Effector memory CD8-positive, alpha-beta T cell (primary cell): Measurements from ENCODE around the gene WHRN.

ENCODE experiments used
- ATAC-seq: fragments of 150-1000 bp; cut with Tn5 transposase; replicated peaks from 2 replicates; pipeline ENCODE4 v1.10.0; 2021; ENCODE audit warnings: mild to moderate bottlenecking, moderate library complexity
- DNase-seq, 3 experiments: peaks; one replicate each; pipeline ENCODE4 v3.0.0; 2021
- H3K27ac Mint-ChIP-seq, 2 donors: one replicate each; pipeline ENCODE4 v1.8.0; 2022; ENCODE audit warnings: mild to moderate bottlenecking in 2 of 2, mixed read lengths in 2 of 2, moderate library complexity in 2 of 2
- H3K27me3 Mint-ChIP-seq, 2 donors: one replicate each; pipeline ENCODE4 v1.8.0; 2022; ENCODE audit warnings: mixed read lengths in 2 of 2
- H3K36me3 Mint-ChIP-seq: one replicate; pipeline ENCODE4 v1.8.0; 2022; ENCODE audit warnings: mild to moderate bottlenecking, moderate library complexity, mixed read lengths; ENCODE audit not compliant: insufficient read depth
- H3K4me1 Mint-ChIP-seq, 2 donors: one replicate each; pipeline ENCODE4 v1.8.0; 2022; ENCODE audit warnings: low read depth in 2 of 2, mixed read lengths in 2 of 2
- H3K4me3 Mint-ChIP-seq, 2 donors: one replicate each; pipeline ENCODE4 v1.8.0; 2022; ENCODE audit warnings: mild to moderate bottlenecking in 2 of 2, mixed read lengths in 2 of 2, moderate library complexity in 2 of 2
- H3K9me3 Mint-ChIP-seq, 2 donors: one replicate each; pipeline ENCODE4 v1.8.0; 2022; ENCODE audit warnings: mixed read lengths in 2 of 2

WHRN gene

DNA sequence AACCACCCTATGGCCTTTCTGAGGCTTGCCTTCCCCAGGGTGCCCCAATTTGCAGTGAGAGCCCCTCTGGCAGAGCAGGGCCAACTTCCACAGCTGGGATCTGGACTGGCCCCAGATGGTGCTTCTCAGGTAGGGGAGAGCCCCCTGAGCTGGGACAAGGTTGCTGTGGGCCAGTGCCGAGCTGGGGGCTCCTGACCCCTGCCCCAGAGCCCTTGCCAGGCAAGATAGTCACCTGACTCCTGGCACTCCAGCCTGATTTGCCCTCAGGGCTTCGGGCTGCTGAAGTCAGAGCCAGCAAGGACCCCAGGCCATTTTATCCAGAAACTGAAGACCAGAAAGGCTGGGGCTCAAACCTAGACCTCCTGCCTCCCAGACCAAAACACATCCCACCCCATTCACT lies 84.1 kb downstream of the WHRN start:
- no peak overlapping the region for H3K4me3 Mint-ChIP-seq
- no peaks in the 10 kb centered on the region for H3K27me3 Mint-ChIP-seq
- H3K4me1 Mint-ChIP-seq = peaks cover 5 to 17% of the 10 kb centered on the region in 2 donors
- H3K27ac Mint-ChIP-seq = peak overlapping the region in 1 of 2 donors; percentile 44
- no peak for ATAC-seq
- DNase-seq = no peak
- H3K36me3 Mint-ChIP-seq = peaks cover 12% of the 10 kb centered on the region
- no peaks in the 10 kb centered on the region for H3K9me3 Mint-ChIP-seq

DNA sequence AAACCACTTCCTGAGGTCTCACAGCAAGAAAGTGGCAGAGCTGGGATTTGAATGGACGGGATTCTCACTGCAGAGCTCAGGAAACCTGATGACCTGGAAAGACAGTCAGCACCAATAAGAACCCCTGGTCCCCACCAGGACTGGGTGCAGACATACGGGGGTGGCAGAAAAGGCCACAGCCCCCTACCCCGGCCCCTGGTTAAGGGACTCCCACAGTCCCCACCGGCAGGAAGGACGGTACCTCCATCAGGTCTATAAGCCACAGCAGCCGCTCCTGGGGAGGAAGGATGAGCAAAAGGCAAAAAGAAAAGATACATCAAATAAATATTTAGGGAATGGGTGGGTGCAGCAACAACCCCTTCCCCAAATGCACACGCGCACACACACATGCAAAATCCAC lies 85.5 kb downstream of the WHRN start:
- H3K27ac Mint-ChIP-seq = peak overlapping the region in 1 of 2 donors; percentile 85
- peaks cover 5 to 17% of the 10 kb centered on the region in 2 donors for H3K4me1 Mint-ChIP-seq
- H3K36me3 Mint-ChIP-seq = peaks cover 15% of the 10 kb centered on the region
- DNase-seq (no peak), ATAC-seq (no peak)
- no peaks in the 10 kb centered on the region for H3K9me3 Mint-ChIP-seq
- H3K27me3 Mint-ChIP-seq = no peaks in the 10 kb centered on the region
- H3K4me3 Mint-ChIP-seq = no peak overlapping the region

DNA sequence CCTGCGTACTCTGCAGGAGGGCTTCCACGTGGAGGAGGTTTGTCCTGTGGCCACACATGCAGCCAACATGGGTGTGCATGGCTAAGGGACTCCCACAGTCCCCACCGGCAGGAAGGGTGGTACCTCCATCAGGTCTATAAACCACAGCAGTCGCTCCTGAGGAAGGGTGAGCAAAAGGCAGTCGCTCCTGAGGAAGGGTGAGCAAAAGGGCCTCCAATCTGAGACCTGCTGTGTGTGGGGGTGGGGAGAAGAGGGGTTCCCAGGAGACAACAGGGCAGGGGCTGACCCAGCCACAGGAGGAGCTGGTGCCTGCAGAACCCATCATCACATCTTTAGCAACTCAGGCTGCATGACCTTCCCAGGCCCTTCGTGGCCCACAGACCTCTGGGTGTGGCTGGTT lies 87.2 kb downstream of the WHRN start:
- ATAC-seq (no peak), DNase-seq (no peak)
- Mint-ChIP-seq H3K27ac (peak overlapping the region in 1 of 2 donors; percentile 85), H3K4me3 (peak overlapping the region in 1 of 2 donors; percentile 39), H3K36me3 (peaks cover 6% of the 10 kb centered on the region), H3K27me3 (no peaks in the 10 kb centered on the region), H3K9me3 (no peaks in the 10 kb centered on the region), H3K4me1 (peaks cover 5 to 17% of the 10 kb centered on the region in 2 donors)

DNA sequence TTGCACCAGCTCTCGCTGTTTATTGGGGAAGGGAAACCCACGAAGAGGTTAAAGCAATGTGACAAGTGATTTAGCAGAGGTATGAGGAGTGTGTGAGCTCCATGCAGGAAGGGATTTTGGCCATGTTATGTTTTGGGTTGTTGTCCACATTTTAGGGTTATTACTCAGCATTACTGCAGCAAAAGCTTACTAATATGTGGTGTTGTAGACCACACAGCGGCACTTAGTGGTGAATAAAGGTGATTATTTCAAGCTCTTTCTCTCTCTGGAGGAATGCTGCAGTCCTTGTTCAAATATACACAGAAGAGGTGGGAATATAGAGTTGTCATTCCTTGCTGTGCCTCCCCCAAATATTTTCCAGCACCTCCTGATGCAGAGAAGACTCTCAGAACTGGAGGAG lies 87.8 kb downstream of the WHRN start:
- Mint-ChIP-seq H3K27ac (peak overlapping the region in 1 of 2 donors; percentile 85), H3K4me3 (no peak overlapping the region), H3K36me3 (peaks cover 6% of the 10 kb centered on the region), H3K4me1 (peaks cover 5 to 17% of the 10 kb centered on the region in 2 donors), H3K27me3 (no peaks in the 10 kb centered on the region), H3K9me3 (no peaks in the 10 kb centered on the region)
- DNase-seq (no peak), ATAC-seq (no peak)

DNA sequence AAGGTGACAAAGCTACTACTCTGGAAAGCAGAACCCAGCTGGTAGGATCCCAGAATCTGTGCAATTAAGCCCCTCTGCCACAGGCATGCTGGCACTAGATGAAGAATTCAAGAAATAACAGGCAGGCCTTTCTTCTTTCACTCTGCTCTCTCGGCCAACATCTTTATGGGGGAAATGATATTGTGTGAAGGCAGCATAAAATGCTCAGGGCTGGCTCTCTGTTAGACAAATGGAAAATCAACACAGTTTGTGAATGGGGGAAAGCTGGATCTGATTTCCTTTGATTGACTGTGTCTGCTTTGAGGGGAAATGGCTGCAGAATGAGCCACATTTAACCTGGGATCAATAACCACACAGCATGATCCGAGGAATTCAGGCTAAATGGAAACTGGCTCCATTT lies 88.4 kb downstream of the WHRN start:
- Mint-ChIP-seq H3K36me3 (peaks cover 3% of the 10 kb centered on the region), H3K4me1 (peaks cover 5 to 17% of the 10 kb centered on the region in 2 donors), H3K9me3 (no peaks in the 10 kb centered on the region), H3K27me3 (no peaks in the 10 kb centered on the region), H3K4me3 (no peak overlapping the region), H3K27ac (peak overlapping the region in 1 of 2 donors; percentile 9)
- ATAC-seq (no peak), DNase-seq (no peak)

DNA sequence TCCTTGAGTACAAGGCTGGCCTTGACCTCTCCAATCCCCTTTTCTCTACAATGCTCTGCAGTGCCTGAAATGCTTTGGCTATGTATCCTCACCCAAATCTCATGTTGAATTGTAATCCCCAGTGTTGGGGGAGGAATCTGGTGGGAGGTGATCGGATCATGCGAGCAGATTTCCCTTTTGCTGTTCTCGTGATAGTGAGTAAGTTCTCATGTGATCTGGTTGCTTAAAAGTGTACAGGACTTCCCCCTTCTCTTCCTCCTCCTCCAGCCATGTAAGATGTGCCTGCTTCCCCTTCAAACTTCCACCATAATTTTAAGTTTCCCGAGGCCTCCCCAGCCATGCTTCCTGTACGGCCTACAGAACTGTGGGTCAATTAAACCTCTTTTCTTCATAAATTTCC lies 89.0 kb downstream of the WHRN start:
- H3K9me3 Mint-ChIP-seq = no peaks in the 10 kb centered on the region
- no peaks in the 10 kb centered on the region for H3K27me3 Mint-ChIP-seq
- H3K4me3 Mint-ChIP-seq = no peak overlapping the region
- peaks cover 3% of the 10 kb centered on the region for H3K36me3 Mint-ChIP-seq
- peaks cover 5 to 17% of the 10 kb centered on the region in 2 donors for H3K4me1 Mint-ChIP-seq
- ATAC-seq (no peak), DNase-seq (no peak)
- H3K27ac Mint-ChIP-seq = peak overlapping the region; percentile 8 to 9

DNA sequence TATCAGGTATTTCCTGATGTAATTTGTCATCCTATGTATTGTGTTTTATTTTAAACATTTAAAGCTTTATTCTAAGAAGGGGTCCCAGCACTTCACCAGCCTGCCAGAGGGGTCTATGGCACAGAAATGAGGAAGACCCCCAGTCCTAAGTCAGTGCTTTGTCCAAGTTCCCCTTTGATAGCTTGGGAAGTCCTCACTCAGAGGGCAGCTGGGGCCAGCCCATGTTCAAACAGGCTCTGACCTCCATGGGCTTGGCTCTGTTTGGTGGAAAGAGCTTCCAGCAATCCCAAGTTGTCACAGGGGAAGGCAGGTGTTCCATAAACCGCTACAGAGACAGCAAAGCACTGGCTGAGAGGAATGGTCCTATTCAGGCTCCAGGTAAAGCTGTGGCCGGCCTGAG lies 90.9 kb downstream of the WHRN start:
- no peaks in the 10 kb centered on the region for H3K9me3 Mint-ChIP-seq
- peaks cover 5 to 23% of the 10 kb centered on the region in 2 donors for H3K4me1 Mint-ChIP-seq
- no peak for ATAC-seq
- no peak for DNase-seq
- no peak overlapping the region for H3K4me3 Mint-ChIP-seq
- H3K27me3 Mint-ChIP-seq = no peaks in the 10 kb centered on the region
- H3K27ac Mint-ChIP-seq = peak overlapping the region in 1 of 2 donors; percentile 15
- peaks cover 3% of the 10 kb centered on the region for H3K36me3 Mint-ChIP-seq

DNA sequence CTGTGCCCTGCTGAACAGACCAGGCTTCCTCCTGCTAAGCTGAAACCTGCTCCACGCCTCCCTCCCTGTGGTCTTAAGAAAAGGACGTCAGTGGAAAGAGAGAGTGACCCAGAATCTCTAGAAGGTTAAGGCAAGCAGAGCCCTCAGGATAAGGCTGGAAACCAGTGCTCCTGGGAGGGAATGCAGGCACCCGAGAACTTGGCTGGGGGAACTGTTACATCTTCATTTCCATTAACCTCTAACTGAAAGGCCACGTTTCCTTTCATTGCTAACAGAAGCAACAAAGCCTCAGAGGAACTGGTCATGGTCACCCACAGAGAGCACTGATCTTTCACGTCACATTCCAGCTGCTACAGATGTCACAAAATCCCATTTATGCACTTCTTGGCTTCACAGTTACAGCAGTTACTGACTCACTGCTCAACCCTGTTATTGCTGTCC lies 91.4 kb downstream of the WHRN start:
- H3K27me3 Mint-ChIP-seq = no peaks in the 10 kb centered on the region
- DNase-seq = no peak
- no peak overlapping the region for H3K4me3 Mint-ChIP-seq
- H3K9me3 Mint-ChIP-seq = no peaks in the 10 kb centered on the region
- peak overlapping the region in 1 of 2 donors; percentile 15 for H3K27ac Mint-ChIP-seq
- H3K36me3 Mint-ChIP-seq = peaks cover 3% of the 10 kb centered on the region
- peaks cover 5 to 24% of the 10 kb centered on the region in 2 donors for H3K4me1 Mint-ChIP-seq
- no peak for ATAC-seq

DNA sequence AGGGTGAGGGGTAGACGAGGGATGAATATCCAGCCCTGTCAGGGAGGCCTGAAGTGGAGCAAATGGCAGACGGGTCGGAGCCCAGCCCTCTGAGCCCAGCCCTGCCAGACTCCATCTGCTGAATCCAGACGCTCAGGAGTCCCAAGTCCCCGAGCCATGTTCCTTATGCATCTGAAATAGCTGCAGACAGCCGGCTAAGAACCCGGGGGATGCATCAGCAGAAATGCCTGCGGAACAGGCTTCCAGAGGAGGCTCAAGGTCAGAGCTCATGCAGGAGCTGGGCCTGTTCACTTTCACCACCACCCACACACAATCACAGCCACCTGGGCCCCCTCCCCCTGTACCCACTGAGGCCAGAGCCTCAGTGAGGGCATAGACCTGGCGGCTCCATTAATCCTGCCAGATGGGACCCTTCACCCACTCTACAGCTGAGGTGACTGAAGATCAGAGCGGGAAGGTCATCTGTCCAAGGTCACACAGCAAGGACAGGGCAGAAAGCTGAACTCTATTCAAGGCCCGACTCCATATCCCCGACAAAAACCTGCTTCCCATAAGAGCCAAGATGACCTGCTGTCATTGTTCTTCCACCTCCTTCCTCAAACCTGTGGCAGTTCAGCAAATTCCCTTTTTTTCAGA lies 93.1 kb downstream of the WHRN start:
- Mint-ChIP-seq H3K4me1 (peaks cover 0 to 10% of the 10 kb centered on the region in 2 donors), H3K27me3 (no peaks in the 10 kb centered on the region), H3K36me3 (peaks cover 3% of the 10 kb centered on the region), H3K9me3 (no peaks in the 10 kb centered on the region), H3K4me3 (no peak overlapping the region), H3K27ac (peak overlapping the region in 1 of 2 donors; percentile 15)
- no peak for ATAC-seq
- no peak for DNase-seq

DNA sequence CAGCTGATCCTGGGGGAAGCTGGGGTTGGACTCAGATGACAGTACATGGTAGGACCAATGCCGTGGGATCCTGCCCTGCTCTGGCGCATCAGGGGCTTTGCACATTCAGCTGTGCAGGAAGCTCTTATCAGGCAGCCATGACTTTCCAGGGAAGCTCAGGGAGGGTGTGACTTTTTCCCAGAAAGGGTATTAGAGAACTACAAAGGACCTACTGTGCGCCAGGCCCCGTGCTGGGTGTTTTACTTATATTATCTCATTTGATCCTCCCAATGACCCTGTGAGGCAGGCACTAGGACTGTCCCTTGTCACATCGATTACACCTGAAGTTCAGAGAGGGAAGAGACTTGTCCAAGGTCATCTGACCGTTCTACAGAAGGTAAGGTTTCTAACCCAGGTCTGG lies 93.8 kb downstream of the WHRN start:
- H3K9me3 Mint-ChIP-seq = no peaks in the 10 kb centered on the region
- DNase-seq (no peak), ATAC-seq (no peak)
- H3K27me3 Mint-ChIP-seq = no peaks in the 10 kb centered on the region
- no peak overlapping the region for H3K4me3 Mint-ChIP-seq
- H3K27ac Mint-ChIP-seq = peak overlapping the region in 1 of 2 donors; percentile 42
- H3K4me1 Mint-ChIP-seq = peaks cover 0 to 10% of the 10 kb centered on the region in 2 donors
- H3K36me3 Mint-ChIP-seq = peaks cover 3% of the 10 kb centered on the region

DNA sequence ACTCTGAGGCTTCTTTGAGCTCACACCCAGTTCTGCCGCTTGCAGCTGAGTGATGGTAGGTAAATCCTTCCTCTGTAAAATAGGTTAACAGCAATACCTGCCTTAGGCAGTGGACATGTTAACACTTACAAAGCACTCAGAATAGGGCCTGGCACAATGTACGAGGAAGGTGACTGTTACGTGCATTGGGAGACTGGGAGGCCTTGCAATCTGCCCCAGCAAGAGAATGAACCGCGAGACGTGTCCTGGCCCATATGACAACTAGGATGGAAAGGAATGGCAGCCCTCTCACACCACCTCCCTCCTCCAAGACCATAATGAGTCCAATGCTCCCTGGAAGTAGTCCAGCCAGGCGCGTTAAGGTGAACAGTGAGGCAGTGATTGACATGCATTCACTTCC lies 94.4 kb downstream of the WHRN start:
- H3K4me1 Mint-ChIP-seq = peaks cover 0 to 10% of the 10 kb centered on the region in 2 donors
- peak overlapping the region in 1 of 2 donors; percentile 42 for H3K27ac Mint-ChIP-seq
- DNase-seq (no peak), ATAC-seq (no peak)
- H3K27me3 Mint-ChIP-seq = no peaks in the 10 kb centered on the region
- H3K9me3 Mint-ChIP-seq = no peaks in the 10 kb centered on the region
- peaks cover 3% of the 10 kb centered on the region for H3K36me3 Mint-ChIP-seq
- H3K4me3 Mint-ChIP-seq = no peak overlapping the region

DNA sequence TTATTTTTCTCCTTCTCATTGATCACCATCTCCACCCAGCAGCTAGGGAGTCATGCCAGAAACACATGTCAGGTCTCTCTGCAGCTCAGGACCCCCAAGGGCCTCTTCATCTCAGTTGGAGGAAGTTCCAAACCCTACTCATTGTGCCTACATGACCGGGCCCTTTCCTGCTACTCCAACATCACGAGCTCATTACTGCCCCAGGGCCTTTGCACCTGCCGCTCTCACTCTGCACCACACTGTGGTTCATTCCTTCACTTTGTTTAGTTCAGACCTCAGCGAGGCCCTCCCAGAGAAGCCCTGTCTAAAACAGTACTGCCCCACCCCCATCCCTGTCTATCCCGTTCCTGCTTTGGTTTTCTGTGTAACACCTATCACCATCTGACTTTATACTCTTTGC lies 95.4 kb downstream of the WHRN start:
- Mint-ChIP-seq H3K27me3 (no peaks in the 10 kb centered on the region), H3K9me3 (no peaks in the 10 kb centered on the region), H3K36me3 (no peaks in the 10 kb centered on the region), H3K4me3 (no peak overlapping the region), H3K27ac (peak overlapping the region in 1 of 2 donors; percentile 42), H3K4me1 (peaks cover 0 to 15% of the 10 kb centered on the region in 2 donors)
- ATAC-seq = no peak
- no peak for DNase-seq

DNA sequence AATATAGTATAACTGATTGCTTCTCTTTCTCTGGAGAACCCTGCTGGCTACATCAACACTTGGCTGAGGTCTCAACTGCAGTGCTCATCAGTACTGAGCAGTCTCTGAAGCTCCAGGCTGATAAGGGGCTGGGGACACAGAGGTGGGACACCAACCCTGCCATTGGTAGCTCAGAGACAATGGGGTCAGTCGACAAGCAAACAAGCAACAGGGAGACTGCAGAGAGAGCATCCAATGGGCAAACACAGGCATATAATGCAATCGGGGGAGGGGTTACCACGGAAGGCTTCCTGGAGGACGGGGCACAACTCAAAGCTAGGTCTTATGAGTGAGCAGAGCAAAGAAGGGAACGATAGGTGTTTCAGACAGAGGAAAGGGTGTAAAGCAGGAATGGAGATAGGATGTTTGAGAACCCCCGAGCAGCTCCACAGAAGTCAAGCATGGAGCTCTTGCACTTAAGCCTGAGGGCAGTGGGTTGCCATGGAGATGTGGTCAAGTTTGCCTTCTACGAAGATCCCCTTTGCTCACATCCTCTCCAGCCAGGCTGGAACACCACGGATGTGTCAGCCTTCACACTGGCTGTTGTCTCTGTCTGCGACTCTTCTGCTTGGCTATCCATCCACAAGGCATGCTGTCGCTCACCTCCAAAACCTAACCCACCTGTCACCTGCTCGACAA lies 96.0 kb downstream of the WHRN start:
- H3K27me3 Mint-ChIP-seq = no peaks in the 10 kb centered on the region
- no peaks in the 10 kb centered on the region for H3K9me3 Mint-ChIP-seq
- no peak overlapping the region for H3K4me3 Mint-ChIP-seq
- DNase-seq (no peak), ATAC-seq (no peak)
- peaks cover 0 to 15% of the 10 kb centered on the region in 2 donors for H3K4me1 Mint-ChIP-seq
- no peaks in the 10 kb centered on the region for H3K36me3 Mint-ChIP-seq
- peak overlapping the region in 1 of 2 donors; percentile 42 for H3K27ac Mint-ChIP-seq

DNA sequence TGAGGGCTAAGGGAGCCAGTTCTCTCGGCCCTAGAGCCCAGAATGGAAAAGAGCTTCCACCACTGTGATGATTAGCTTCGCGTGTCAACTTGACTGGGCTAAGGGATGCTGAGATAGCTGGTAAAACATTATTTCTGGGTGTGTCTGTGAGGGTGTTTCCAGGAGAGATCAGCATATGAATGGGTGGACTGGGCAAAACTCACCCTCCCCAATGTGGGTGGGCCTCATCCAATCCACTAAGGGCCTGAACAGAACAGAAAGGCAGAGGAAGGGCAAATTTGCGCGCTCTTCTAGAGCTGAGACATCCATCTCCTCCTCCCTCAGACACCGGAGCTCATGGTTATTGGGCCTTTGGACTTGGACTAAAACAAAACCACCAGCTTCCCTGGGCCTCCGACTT lies 96.6 kb downstream of the WHRN start:
- Mint-ChIP-seq H3K9me3 (no peaks in the 10 kb centered on the region), H3K36me3 (peaks cover 3% of the 10 kb centered on the region), H3K4me1 (peaks cover 0 to 16% of the 10 kb centered on the region in 2 donors), H3K4me3 (no peak overlapping the region), H3K27ac (peak overlapping the region in 1 of 2 donors; percentile 38), H3K27me3 (no peaks in the 10 kb centered on the region)
- ATAC-seq = no peak
- DNase-seq = no peak
